HL-60/S4 treated with phorbol 12-myristate 13-acetate at 8.2 ng/mL for 4 days and 3 days (cell line): Measurements from ENCODE around the gene MACROD2.

Experiments
- in situ Hi-C: fragments of 300-500 bp; cut with MboI; formaldehyde crosslinking; loops from 2 replicates; pipeline ENCODE4 v1.15.0; 2022; ENCODE audit warnings: low sequenced_read_pairs

Gene MACROD2

GRCh38 chr20:15222502-15223330, 1227.4 kb downstream of the MACROD2 start:
- in situ Hi-C loops, result no loop called here

- in situ Hi-C loops, result no loop called here
These were observed 1228.9 kb downstream of the MACROD2 start for GRCh38 chr20:15224199-15224598.

- in situ Hi-C loops, result no loop called here
These were observed 1231.8 kb downstream of the MACROD2 start for GRCh38 chr20:15227102-15227501.

GRCh38 chr20:15232243-15232642, 1236.9 kb downstream of the MACROD2 start:
- in situ Hi-C loops, result no loop called here

- in situ Hi-C loops, result no loop called here
These were observed 1240.3 kb downstream of the MACROD2 start for GRCh38 chr20:15235471-15236198.

GRCh38 chr20:15236812-15237211, 1241.5 kb downstream of the MACROD2 start:
- in situ Hi-C loops, result no loop called here

- in situ Hi-C loops, result no loop called here
These were observed 1244.4 kb downstream of the MACROD2 start for GRCh38 chr20:15239542-15240206.

GRCh38 chr20:15240801-15241200, 1245.5 kb downstream of the MACROD2 start:
- in situ Hi-C loops, result no loop called here

- in situ Hi-C loops, result no loop called here
These were observed 1246.4 kb downstream of the MACROD2 start for GRCh38 chr20:15241681-15242080.

- in situ Hi-C loops, result no loop called here
These were observed 1247.5 kb downstream of the MACROD2 start for GRCh38 chr20:15242773-15243172.

- in situ Hi-C loops, result no loop called here
These were observed 1250.6 kb downstream of the MACROD2 start for GRCh38 chr20:15245896-15246295.

GRCh38 chr20:15248618-15249395, 1253.5 kb downstream of the MACROD2 start:
- in situ Hi-C loops, result no loop called here

- in situ Hi-C loops, result no loop called here
These were observed 1255.9 kb downstream of the MACROD2 start for GRCh38 chr20:15251171-15251570.

GRCh38 chr20:15252304-15252703, 1257.0 kb downstream of the MACROD2 start:
- in situ Hi-C loops, result no loop called here

GRCh38 chr20:15253431-15253830, 1258.1 kb downstream of the MACROD2 start:
- in situ Hi-C loops, result no loop called here

- in situ Hi-C loops, result no loop called here
These were observed 1261.6 kb downstream of the MACROD2 start for GRCh38 chr20:15256676-15257568.

GRCh38 chr20:15257569-15257870, 1262.2 kb downstream of the MACROD2 start:
- in situ Hi-C loops, result no loop called here

GRCh38 chr20:15265581-15266309, 1270.4 kb downstream of the MACROD2 start:
- in situ Hi-C loops, result no loop called here

GRCh38 chr20:15267935-15268334, 1272.6 kb downstream of the MACROD2 start:
- in situ Hi-C loops, result no loop called here
